ENCODE data around the gene PPDPF. TPM values are rescaled to one million over a fixed set of nuclear protein-coding genes. Genes with fewer than 3 reads are reported as not detected.
"Not testable (repeated sequence)": the region's sequence is repeated elsewhere in the genome, so short reads cannot be mapped to it uniquely, and the experiment has no call there.

The PPDPF gene
- total and polyA plus RNA-seq, 4 donors = 36.9 to 545 (median 474) TPM

DNA sequence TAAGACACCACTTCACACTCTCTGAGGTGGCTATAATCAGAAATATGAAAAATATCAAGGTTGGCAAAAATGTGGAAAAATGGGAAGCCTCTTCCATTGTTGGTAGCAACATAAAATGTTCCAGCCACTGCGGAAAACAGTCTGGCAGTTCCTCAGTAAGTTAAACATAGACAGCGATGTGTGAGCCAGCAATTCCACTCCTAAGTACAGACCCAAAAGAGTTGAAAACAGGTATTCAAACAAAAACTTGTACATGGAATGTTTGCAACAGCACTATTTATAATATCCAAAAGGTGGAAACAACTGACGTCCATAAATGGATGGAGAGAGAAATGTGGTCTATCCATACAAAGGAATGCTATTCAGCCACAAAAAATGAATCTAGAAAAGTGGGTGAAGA, 7.4 kb upstream of the PPDPF start:
- ATAC-seq (ENCODE audit: insufficient read depth, low FRiP score) = no peak
- Histone ChIP-seq H3K36me3 (ENCODE audit: control insufficient read depth in 4 of 4, insufficient read depth in 4 of 4, low read length in 4 of 4) (no peaks in the 10 kb centered on the region), H3K27ac (ENCODE audit: low read depth in 1 of 2, low read length in 1 of 2) (no peak overlapping the region), H3K4me1 (ENCODE audit: control insufficient read depth in 5 of 5, insufficient read depth in 5 of 5, low read length in 5 of 5) (peaks cover 0 to 2% (median 0%) of the 10 kb centered on the region in 5 donors), H3K9ac (ENCODE audit: insufficient read depth in 1 of 2, low read length in 2 of 2) (no peak overlapping the region), H3K4me3 (no peak overlapping the region), H3K27me3 (ENCODE audit: control insufficient read depth in 3 of 3, insufficient read depth in 3 of 3, low read length in 2 of 3) (no peaks in the 10 kb centered on the region), H3K9me3 (ENCODE audit: control insufficient read depth in 4 of 4, insufficient read depth in 3 of 4, low read length in 3 of 4) (peaks cover 0 to 1% (median 0%) of the 10 kb centered on the region in 4 donors)
- TF ChIP-seq, protein P1, sequence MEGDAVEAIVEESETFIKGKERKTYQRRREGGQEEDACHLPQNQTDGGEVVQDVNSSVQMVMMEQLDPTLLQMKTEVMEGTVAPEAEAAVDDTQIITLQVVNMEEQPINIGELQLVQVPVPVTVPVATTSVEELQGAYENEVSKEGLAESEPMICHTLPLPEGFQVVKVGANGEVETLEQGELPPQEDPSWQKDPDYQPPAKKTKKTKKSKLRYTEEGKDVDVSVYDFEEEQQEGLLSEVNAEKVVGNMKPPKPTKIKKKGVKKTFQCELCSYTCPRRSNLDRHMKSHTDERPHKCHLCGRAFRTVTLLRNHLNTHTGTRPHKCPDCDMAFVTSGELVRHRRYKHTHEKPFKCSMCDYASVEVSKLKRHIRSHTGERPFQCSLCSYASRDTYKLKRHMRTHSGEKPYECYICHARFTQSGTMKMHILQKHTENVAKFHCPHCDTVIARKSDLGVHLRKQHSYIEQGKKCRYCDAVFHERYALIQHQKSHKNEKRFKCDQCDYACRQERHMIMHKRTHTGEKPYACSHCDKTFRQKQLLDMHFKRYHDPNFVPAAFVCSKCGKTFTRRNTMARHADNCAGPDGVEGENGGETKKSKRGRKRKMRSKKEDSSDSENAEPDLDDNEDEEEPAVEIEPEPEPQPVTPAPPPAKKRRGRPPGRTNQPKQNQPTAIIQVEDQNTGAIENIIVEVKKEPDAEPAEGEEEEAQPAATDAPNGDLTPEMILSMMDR (IDR thresholded peaks at IDR 0.05; ENCODE audit: control extremely low read depth, extremely low read depth) = no peak
- WGBS, 2 donors = 90 to 92% methylated on average over 3 of the region's 3 CpGs
- DNase-seq = no peak

DNA sequence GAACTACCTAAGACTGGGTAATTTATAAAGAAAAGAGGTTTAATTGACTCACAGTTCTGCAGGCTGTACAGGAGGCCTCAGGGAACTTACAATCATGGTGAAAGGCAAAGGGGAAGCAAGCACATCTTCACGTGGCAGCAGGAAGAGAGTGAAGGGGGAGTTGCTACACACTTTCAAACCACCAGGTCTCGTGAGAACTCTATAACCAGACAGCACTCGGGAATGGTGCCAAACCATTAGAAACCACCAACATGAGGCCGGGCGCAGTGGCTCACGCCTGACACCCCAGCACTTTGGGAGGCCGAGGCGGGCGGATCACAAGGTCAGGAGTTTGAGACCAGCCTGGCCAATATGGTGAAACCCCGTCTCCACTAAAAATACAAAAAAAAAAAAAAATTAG, 6.0 kb upstream of the PPDPF start:
- not testable (repeated sequence) for H3K4me3 ChIP-seq; H3K27ac ChIP-seq (ENCODE audit: low read depth in 1 of 2, low read length in 1 of 2); H3K9me3 ChIP-seq (ENCODE audit: control insufficient read depth in 4 of 4, insufficient read depth in 3 of 4, low read length in 3 of 4); H3K9ac ChIP-seq (ENCODE audit: insufficient read depth in 1 of 2, low read length in 2 of 2); DNase-seq; H3K27me3 ChIP-seq (ENCODE audit: control insufficient read depth in 3 of 3, insufficient read depth in 3 of 3, low read length in 2 of 3); H3K4me1 ChIP-seq (ENCODE audit: control insufficient read depth in 5 of 5, insufficient read depth in 5 of 5, low read length in 5 of 5); ATAC-seq (ENCODE audit: insufficient read depth, low FRiP score); H3K36me3 ChIP-seq (ENCODE audit: control insufficient read depth in 4 of 4, insufficient read depth in 4 of 4, low read length in 4 of 4)
- WGBS, 2 donors = 52 to 65% methylated on average over 10 of the region's 10 CpGs

DNA sequence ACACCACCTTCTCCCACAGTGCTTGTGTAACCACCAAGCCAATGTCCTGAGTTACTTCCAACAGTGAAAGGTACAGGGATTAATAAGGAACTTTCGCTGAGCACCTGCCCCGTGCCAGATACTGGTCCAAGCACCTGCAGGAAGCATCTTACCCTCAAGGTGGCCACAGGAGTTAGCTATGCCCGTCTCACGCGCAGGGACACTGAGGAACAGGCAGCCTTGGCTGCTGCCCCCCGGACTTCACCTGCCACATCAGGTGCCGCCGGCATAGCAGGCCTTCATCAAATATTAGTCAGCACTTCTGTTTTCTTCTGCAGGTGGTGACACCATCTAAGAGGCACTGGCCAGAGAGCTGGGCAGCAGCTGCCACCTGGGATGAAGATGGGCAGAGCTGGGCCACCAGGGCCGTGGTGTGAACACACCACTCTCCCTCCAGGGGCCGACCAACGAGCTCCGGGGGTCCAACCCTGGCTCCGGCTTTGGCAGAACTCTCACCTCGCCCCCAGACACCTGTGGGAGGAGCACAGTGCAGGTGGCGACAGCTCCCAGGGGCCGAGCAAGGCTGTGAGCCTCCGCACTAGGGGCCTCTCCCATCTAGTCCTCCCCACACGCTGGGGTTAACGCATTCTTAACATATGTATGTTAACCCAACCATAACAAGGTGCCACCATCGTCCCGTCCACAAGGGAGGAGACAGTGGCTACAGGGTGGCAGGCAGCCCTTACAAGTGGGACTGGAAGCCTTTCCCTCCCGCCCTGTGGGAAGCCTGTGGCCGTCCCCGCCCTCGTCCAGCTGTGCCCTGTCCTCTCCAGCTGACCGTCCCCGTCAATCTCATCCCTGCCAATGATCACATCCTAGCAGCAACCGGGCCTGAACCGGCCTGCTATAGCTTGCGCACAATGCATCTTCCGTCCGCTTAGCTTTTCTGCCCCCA, 2.9 kb upstream of the PPDPF start:
- H3K36me3 ChIP-seq (ENCODE audit: control insufficient read depth in 4 of 4, insufficient read depth in 4 of 4, low read length in 4 of 4) = peaks cover 0 to 15% (median 7%) of the 10 kb centered on the region in 4 donors
- H3K9ac ChIP-seq (ENCODE audit: insufficient read depth in 1 of 2, low read length in 2 of 2) = no peak overlapping the region
- TF ChIP-seq, protein P1 (IDR thresholded peaks at IDR 0.05; ENCODE audit: control extremely low read depth, extremely low read depth) = no peak
- peaks cover 0 to 19% (median 7%) of the 10 kb centered on the region in 5 donors for H3K4me1 ChIP-seq (ENCODE audit: control insufficient read depth in 5 of 5, insufficient read depth in 5 of 5, low read length in 5 of 5)
- no peak overlapping the region for H3K4me3 ChIP-seq
- H3K9me3 ChIP-seq (ENCODE audit: control insufficient read depth in 4 of 4, insufficient read depth in 3 of 4, low read length in 3 of 4) = no peaks in the 10 kb centered on the region
- WGBS, 2 donors = 91 to 93% methylated on average over 32 of the region's 32 CpGs
- H3K27me3 ChIP-seq (ENCODE audit: control insufficient read depth in 3 of 3, insufficient read depth in 3 of 3, low read length in 2 of 3) = no peaks in the 10 kb centered on the region
- DNase-seq = no peak
- no peak overlapping the region for H3K27ac ChIP-seq (ENCODE audit: low read depth in 1 of 2, low read length in 1 of 2)
- no peak for ATAC-seq (ENCODE audit: insufficient read depth, low FRiP score)

DNA sequence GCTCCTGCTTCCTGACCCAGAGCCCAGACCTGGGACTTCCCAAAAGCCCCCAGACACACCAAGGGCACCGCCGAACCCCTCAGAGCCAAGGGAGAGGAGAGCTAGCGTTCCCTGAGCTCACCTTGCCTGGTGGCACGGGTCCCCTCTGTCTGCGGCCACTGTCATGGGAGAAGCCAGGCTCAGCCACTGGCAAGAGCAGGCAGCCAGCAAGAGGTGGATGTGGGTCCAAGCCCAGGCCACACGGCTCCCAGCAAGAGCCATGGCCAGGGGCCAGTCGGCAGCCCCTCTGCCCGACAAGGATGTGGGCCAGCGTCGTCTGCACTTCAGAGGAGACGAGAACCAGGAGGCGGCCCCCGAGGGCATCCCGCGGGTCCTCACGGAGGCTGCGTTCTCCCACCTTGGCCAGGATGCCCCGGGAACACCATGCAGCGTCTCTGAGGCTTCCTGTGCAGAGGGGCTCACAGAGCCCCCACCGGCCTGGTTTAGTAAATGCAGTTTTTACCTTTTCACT, 2.2 kb upstream of the PPDPF start:
- no peak overlapping the region for H3K27ac ChIP-seq (ENCODE audit: low read depth in 1 of 2, low read length in 1 of 2)
- peaks cover 0 to 21% (median 13%) of the 10 kb centered on the region in 4 donors for H3K36me3 ChIP-seq (ENCODE audit: control insufficient read depth in 4 of 4, insufficient read depth in 4 of 4, low read length in 4 of 4)
- WGBS, 2 donors = 85 to 86% methylated on average over 20 of the region's 20 CpGs
- peaks cover 0 to 4% (median 0%) of the 10 kb centered on the region in 4 donors for H3K9me3 ChIP-seq (ENCODE audit: control insufficient read depth in 4 of 4, insufficient read depth in 3 of 4, low read length in 3 of 4)
- TF ChIP-seq, protein P1 (IDR thresholded peaks at IDR 0.05; ENCODE audit: control extremely low read depth, extremely low read depth) = no peak
- H3K27me3 ChIP-seq (ENCODE audit: control insufficient read depth in 3 of 3, insufficient read depth in 3 of 3, low read length in 2 of 3) = no peaks in the 10 kb centered on the region
- no peak for ATAC-seq (ENCODE audit: insufficient read depth, low FRiP score)
- no peak overlapping the region for H3K4me3 ChIP-seq
- no peak overlapping the region for H3K9ac ChIP-seq (ENCODE audit: insufficient read depth in 1 of 2, low read length in 2 of 2)
- DNase-seq = no peak
- H3K4me1 ChIP-seq (ENCODE audit: control insufficient read depth in 5 of 5, insufficient read depth in 5 of 5, low read length in 5 of 5) = peaks cover 0 to 22% (median 7%) of the 10 kb centered on the region in 5 donors

Measured in lung (tissue), 12 donors.